CD4-positive, alpha-beta T cell treated with Interleukin-10 for 1 hour (primary cell): ENCODE data around the gene GTF2H2.
"Not testable (repeated sequence)": the region's sequence is repeated elsewhere in the genome, so short reads cannot be mapped to it uniquely, and the experiment has no call there.

Source experiments
- DNase-seq: peaks from one replicate; pipeline ENCODE4 v3.0.0-alpha.2; 2020

The GTF2H2 gene

GRCh38 chr5:71067262-71067928 lies at the start of gene GTF2H2:
Gene GTF2H2 (minus strand): TSS chr5:71067676. CDS start chr5:71062763, 4,913 bp downstream.
- DNase-seq = not testable (repeated sequence)

- not testable (repeated sequence) for DNase-seq
Measured at GRCh38 chr5:71109730-71110275, 42.3 kb upstream of the GTF2H2 start.

GRCh38 chr5:71099996-71100395 lies 32.5 kb upstream of the GTF2H2 start:
- DNase-seq = not testable (repeated sequence)

- not testable (repeated sequence) for DNase-seq
Measured at GRCh38 chr5:71097930-71098203, 30.4 kb upstream of the GTF2H2 start.

GRCh38 chr5:71097173-71097929 lies 29.9 kb upstream of the GTF2H2 start:
- not testable (repeated sequence) for DNase-seq

- not testable (repeated sequence) for DNase-seq
Measured at GRCh38 chr5:71089773-71090172, 22.3 kb upstream of the GTF2H2 start.

GRCh38 chr5:71088754-71089153 lies 21.3 kb upstream of the GTF2H2 start:
- not testable (repeated sequence) for DNase-seq

- DNase-seq = not testable (repeated sequence)
Measured at GRCh38 chr5:71086145-71086544, 18.7 kb upstream of the GTF2H2 start.

GRCh38 chr5:71084280-71085063 lies 17.0 kb upstream of the GTF2H2 start:
- not testable (repeated sequence) for DNase-seq

- not testable (repeated sequence) for DNase-seq
Measured at GRCh38 chr5:71082898-71083297, 15.4 kb upstream of the GTF2H2 start.

GRCh38 chr5:71082340-71082739 lies 14.9 kb upstream of the GTF2H2 start:
- not testable (repeated sequence) for DNase-seq

- not testable (repeated sequence) for DNase-seq
Measured at GRCh38 chr5:71061322-71061721, 6.2 kb downstream of the GTF2H2 start.

GRCh38 chr5:71059426-71059825 lies 8.1 kb downstream of the GTF2H2 start:
- DNase-seq = not testable (repeated sequence)

GRCh38 chr5:71044808-71045207 lies 22.7 kb downstream of the GTF2H2 start:
- not testable (repeated sequence) for DNase-seq

- DNase-seq = not testable (repeated sequence)
Measured at GRCh38 chr5:71044128-71044527, 23.3 kb downstream of the GTF2H2 start.

- not testable (repeated sequence) for DNase-seq
Measured at GRCh38 chr5:71031046-71031776, 36.3 kb downstream of the GTF2H2 start.

- not testable (repeated sequence) for DNase-seq
Measured at GRCh38 chr5:71025289-71025953, 42.1 kb downstream of the GTF2H2 start, which contains the start of gene NAIP. Gene NAIP (minus strand): TSS chr5:71025339. CDS start chr5:71012915, 12,424 bp downstream.

GRCh38 chr5:71020643-71021042 lies 46.8 kb downstream of the GTF2H2 start:
- not testable (repeated sequence) for DNase-seq

GRCh38 chr5:71018376-71019005 lies 49.0 kb downstream of the GTF2H2 start:
- not testable (repeated sequence) for DNase-seq

GRCh38 chr5:71014176-71014575 lies 53.3 kb downstream of the GTF2H2 start:
- DNase-seq = no peak

GRCh38 chr5:71013575-71013974 lies 53.9 kb downstream of the GTF2H2 start:
- DNase-seq = no peak
